ENCODE data around the gene ACADSB.

Gene ACADSB

GRCh38 chr10:122988501-122988900 lies 20.3 kb upstream of the ACADSB start:
- Histone ChIP-seq H3K27me3 (ENCODE audit: control insufficient read depth in 1 of 2, insufficient read depth in 2 of 2, low read length in 2 of 2) (no peaks in the 10 kb centered on the region), H3K9me3 (ENCODE audit: low read length) (no peaks in the 10 kb centered on the region), H3K4me1 (ENCODE audit: insufficient read depth, low read length) (no peaks in the 10 kb centered on the region), H3K9ac (ENCODE audit: low read length) (no peak overlapping the region), H3K4me3 (ENCODE audit: low read depth in 1 of 2, low read length in 2 of 2) (no peak overlapping the region), H3K27ac (ENCODE audit: low read depth, low read length) (no peak overlapping the region), H3K36me3 (ENCODE audit: insufficient read depth, low read length) (peaks cover 4% of the 10 kb centered on the region)

- peaks cover 18% of the 10 kb centered on the region for H3K36me3 ChIP-seq (ENCODE audit: insufficient read depth, low read length)
- no peaks in the 10 kb centered on the region for H3K4me1 ChIP-seq (ENCODE audit: insufficient read depth, low read length)
- no peaks in the 10 kb centered on the region for H3K27me3 ChIP-seq (ENCODE audit: control insufficient read depth in 1 of 2, insufficient read depth in 2 of 2, low read length in 2 of 2)
- H3K27ac ChIP-seq (ENCODE audit: low read depth, low read length): no peak overlapping the region
- H3K4me3 ChIP-seq (ENCODE audit: low read depth in 1 of 2, low read length in 2 of 2): no peak overlapping the region
- H3K9ac ChIP-seq (ENCODE audit: low read length): no peak overlapping the region
- H3K9me3 ChIP-seq (ENCODE audit: low read length): no peaks in the 10 kb centered on the region
Observed at GRCh38 chr10:122990278-122990677, 18.5 kb upstream of the ACADSB start.

- H3K27ac ChIP-seq (ENCODE audit: low read depth, low read length): no peak overlapping the region
- H3K4me1 ChIP-seq (ENCODE audit: insufficient read depth, low read length): no peaks in the 10 kb centered on the region
- H3K36me3 ChIP-seq (ENCODE audit: insufficient read depth, low read length): peaks cover 34% of the 10 kb centered on the region
- H3K9ac ChIP-seq (ENCODE audit: low read length): no peak overlapping the region
- H3K4me3 ChIP-seq (ENCODE audit: low read depth in 1 of 2, low read length in 2 of 2): no peak overlapping the region
- H3K9me3 ChIP-seq (ENCODE audit: low read length): no peaks in the 10 kb centered on the region
- H3K27me3 ChIP-seq (ENCODE audit: control insufficient read depth in 1 of 2, insufficient read depth in 2 of 2, low read length in 2 of 2): no peaks in the 10 kb centered on the region
Observed at GRCh38 chr10:122992031-122992585, 16.7 kb upstream of the ACADSB start.

- H3K4me1 ChIP-seq (ENCODE audit: insufficient read depth, low read length): no peaks in the 10 kb centered on the region
Observed at GRCh38 chr10:122993797-122994336, 14.9 kb upstream of the ACADSB start.

GRCh38 chr10:122995936-122996335 lies 12.9 kb upstream of the ACADSB start:
- H3K9me3 ChIP-seq (ENCODE audit: low read length): no peaks in the 10 kb centered on the region
- H3K27me3 ChIP-seq (ENCODE audit: control insufficient read depth in 1 of 2, insufficient read depth in 2 of 2, low read length in 2 of 2): no peaks in the 10 kb centered on the region
- H3K36me3 ChIP-seq (ENCODE audit: insufficient read depth, low read length): peaks cover 46% of the 10 kb centered on the region
- H3K9ac ChIP-seq (ENCODE audit: low read length): no peak overlapping the region
- H3K4me1 ChIP-seq (ENCODE audit: insufficient read depth, low read length): peaks cover 5% of the 10 kb centered on the region
- no peak overlapping the region for H3K4me3 ChIP-seq (ENCODE audit: low read depth in 1 of 2, low read length in 2 of 2)
- H3K27ac ChIP-seq (ENCODE audit: low read depth, low read length): no peak overlapping the region

More at GRCh38 chr10:122993797-122994336, 14.9 kb upstream of the ACADSB start:
- Histone ChIP-seq H3K9me3 (ENCODE audit: low read length) (no peaks in the 10 kb centered on the region), H3K27ac (ENCODE audit: low read depth, low read length) (no peak overlapping the region), H3K27me3 (ENCODE audit: control insufficient read depth in 1 of 2, insufficient read depth in 2 of 2, low read length in 2 of 2) (no peaks in the 10 kb centered on the region), H3K9ac (ENCODE audit: low read length) (no peak overlapping the region), H3K4me3 (ENCODE audit: low read depth in 1 of 2, low read length in 2 of 2) (no peak overlapping the region), H3K36me3 (ENCODE audit: insufficient read depth, low read length) (peaks cover 46% of the 10 kb centered on the region)

- H3K36me3 ChIP-seq (ENCODE audit: insufficient read depth, low read length): peaks cover 42% of the 10 kb centered on the region
- H3K4me3 ChIP-seq (ENCODE audit: low read depth in 1 of 2, low read length in 2 of 2): no peak overlapping the region
- H3K27ac ChIP-seq (ENCODE audit: low read depth, low read length): no peak overlapping the region
Observed at GRCh38 chr10:122997864-122998263, 10.9 kb upstream of the ACADSB start.

GRCh38 chr10:122998360-122998917 lies 10.4 kb upstream of the ACADSB start:
- no peak overlapping the region for H3K27ac ChIP-seq (ENCODE audit: low read depth, low read length)
- peaks cover 42% of the 10 kb centered on the region for H3K36me3 ChIP-seq (ENCODE audit: insufficient read depth, low read length)

More at GRCh38 chr10:122997864-122998263, 10.9 kb upstream of the ACADSB start:
- H3K27me3 ChIP-seq (ENCODE audit: control insufficient read depth in 1 of 2, insufficient read depth in 2 of 2, low read length in 2 of 2): no peaks in the 10 kb centered on the region
- H3K9me3 ChIP-seq (ENCODE audit: low read length): no peaks in the 10 kb centered on the region
- H3K9ac ChIP-seq (ENCODE audit: low read length): no peak overlapping the region
- peaks cover 5% of the 10 kb centered on the region for H3K4me1 ChIP-seq (ENCODE audit: insufficient read depth, low read length)

GRCh38 chr10:122998934-122999333 lies 9.9 kb upstream of the ACADSB start:
- Histone ChIP-seq H3K9me3 (ENCODE audit: low read length) (no peaks in the 10 kb centered on the region), H3K4me3 (ENCODE audit: low read depth in 1 of 2, low read length in 2 of 2) (no peak overlapping the region), H3K4me1 (ENCODE audit: insufficient read depth, low read length) (peaks cover 5% of the 10 kb centered on the region), H3K36me3 (ENCODE audit: insufficient read depth, low read length) (peaks cover 37% of the 10 kb centered on the region), H3K27me3 (ENCODE audit: control insufficient read depth in 1 of 2, insufficient read depth in 2 of 2, low read length in 2 of 2) (no peaks in the 10 kb centered on the region), H3K9ac (ENCODE audit: low read length) (no peak overlapping the region), H3K27ac (ENCODE audit: low read depth, low read length) (no peak overlapping the region)

More at GRCh38 chr10:122998360-122998917, 10.4 kb upstream of the ACADSB start:
- Histone ChIP-seq H3K27me3 (ENCODE audit: control insufficient read depth in 1 of 2, insufficient read depth in 2 of 2, low read length in 2 of 2) (no peaks in the 10 kb centered on the region), H3K4me3 (ENCODE audit: low read depth in 1 of 2, low read length in 2 of 2) (no peak overlapping the region), H3K9me3 (ENCODE audit: low read length) (no peaks in the 10 kb centered on the region), H3K4me1 (ENCODE audit: insufficient read depth, low read length) (peaks cover 5% of the 10 kb centered on the region), H3K9ac (ENCODE audit: low read length) (no peak overlapping the region)

- Histone ChIP-seq H3K27me3 (ENCODE audit: control insufficient read depth in 1 of 2, insufficient read depth in 2 of 2, low read length in 2 of 2) (no peaks in the 10 kb centered on the region), H3K4me1 (ENCODE audit: insufficient read depth, low read length) (peaks cover 5% of the 10 kb centered on the region), H3K4me3 (ENCODE audit: low read depth in 1 of 2, low read length in 2 of 2) (no peak overlapping the region), H3K9me3 (ENCODE audit: low read length) (no peaks in the 10 kb centered on the region), H3K36me3 (ENCODE audit: insufficient read depth, low read length) (peaks cover 33% of the 10 kb centered on the region), H3K27ac (ENCODE audit: low read depth, low read length) (no peak overlapping the region), H3K9ac (ENCODE audit: low read length) (no peak overlapping the region)
Observed at GRCh38 chr10:122999347-122999746, 9.5 kb upstream of the ACADSB start.

GRCh38 chr10:123000155-123000554 lies 8.7 kb upstream of the ACADSB start:
- Histone ChIP-seq H3K9ac (ENCODE audit: low read length) (no peak overlapping the region), H3K4me1 (ENCODE audit: insufficient read depth, low read length) (peaks cover 5% of the 10 kb centered on the region), H3K27me3 (ENCODE audit: control insufficient read depth in 1 of 2, insufficient read depth in 2 of 2, low read length in 2 of 2) (no peaks in the 10 kb centered on the region), H3K4me3 (ENCODE audit: low read depth in 1 of 2, low read length in 2 of 2) (no peak overlapping the region), H3K27ac (ENCODE audit: low read depth, low read length) (no peak overlapping the region), H3K36me3 (ENCODE audit: insufficient read depth, low read length) (peaks cover 29% of the 10 kb centered on the region), H3K9me3 (ENCODE audit: low read length) (no peaks in the 10 kb centered on the region)

- Histone ChIP-seq H3K27ac (ENCODE audit: low read depth, low read length) (no peak overlapping the region), H3K27me3 (ENCODE audit: control insufficient read depth in 1 of 2, insufficient read depth in 2 of 2, low read length in 2 of 2) (no peaks in the 10 kb centered on the region), H3K9ac (ENCODE audit: low read length) (no peak overlapping the region), H3K4me3 (ENCODE audit: low read depth in 1 of 2, low read length in 2 of 2) (no peak overlapping the region), H3K36me3 (ENCODE audit: insufficient read depth, low read length) (peaks cover 18% of the 10 kb centered on the region), H3K4me1 (ENCODE audit: insufficient read depth, low read length) (peaks cover 8% of the 10 kb centered on the region), H3K9me3 (ENCODE audit: low read length) (no peaks in the 10 kb centered on the region)
Observed at GRCh38 chr10:123001370-123001769, 7.4 kb upstream of the ACADSB start.

GRCh38 chr10:123004298-123004697 lies 4.5 kb upstream of the ACADSB start:
- H3K27me3 ChIP-seq (ENCODE audit: control insufficient read depth in 1 of 2, insufficient read depth in 2 of 2, low read length in 2 of 2): no peaks in the 10 kb centered on the region
- no peak overlapping the region for H3K27ac ChIP-seq (ENCODE audit: low read depth, low read length)
- H3K9me3 ChIP-seq (ENCODE audit: low read length): no peaks in the 10 kb centered on the region
- H3K36me3 ChIP-seq (ENCODE audit: insufficient read depth, low read length): no peaks in the 10 kb centered on the region
- H3K9ac ChIP-seq (ENCODE audit: low read length): no peak overlapping the region
- no peak overlapping the region for H3K4me3 ChIP-seq (ENCODE audit: low read depth in 1 of 2, low read length in 2 of 2)
- peaks cover 22% of the 10 kb centered on the region for H3K4me1 ChIP-seq (ENCODE audit: insufficient read depth, low read length)

Data from muscle layer of colon (tissue), 2 donors.